Measurements from ENCODE around the gene CASZ1.

The CASZ1 gene

DNA sequence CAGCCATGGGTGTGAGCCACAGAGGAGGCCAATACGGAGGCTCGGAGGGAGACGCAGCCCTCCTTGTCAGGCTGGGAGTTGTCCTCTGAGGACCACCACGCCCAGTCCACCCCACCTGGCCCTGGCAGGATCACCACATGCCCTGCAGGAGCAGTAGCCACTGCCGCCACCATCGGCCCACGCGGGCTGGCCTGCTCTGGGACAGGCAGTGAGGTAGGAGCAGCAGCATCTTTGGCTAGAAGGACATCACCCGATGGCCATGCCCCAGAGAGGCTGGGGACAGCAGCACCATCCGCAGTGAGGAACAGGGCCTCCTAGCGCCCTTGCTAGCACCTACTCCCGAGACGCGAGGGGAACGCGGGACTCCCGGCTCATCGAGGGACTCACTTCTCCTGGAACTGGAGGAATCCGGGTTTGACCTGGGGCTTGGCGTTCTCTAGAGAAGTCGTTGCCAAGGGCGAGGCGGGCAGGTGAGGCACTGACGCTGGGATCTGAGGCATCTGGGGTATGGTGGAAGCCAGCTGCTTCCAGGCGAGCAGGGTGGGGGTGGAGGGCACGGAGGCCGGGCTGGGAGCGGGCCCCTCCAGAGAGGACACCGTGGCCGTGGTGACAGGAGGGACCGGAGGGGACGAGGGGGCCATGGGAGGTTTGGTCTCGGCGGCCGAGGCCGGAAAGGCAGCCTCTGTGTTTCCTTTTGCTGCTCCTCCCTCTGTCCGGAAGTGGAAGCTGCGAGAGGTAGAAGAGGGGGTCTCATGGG lies 148.9 kb downstream of the CASZ1 start:
- DNase-seq: no peak

DNA sequence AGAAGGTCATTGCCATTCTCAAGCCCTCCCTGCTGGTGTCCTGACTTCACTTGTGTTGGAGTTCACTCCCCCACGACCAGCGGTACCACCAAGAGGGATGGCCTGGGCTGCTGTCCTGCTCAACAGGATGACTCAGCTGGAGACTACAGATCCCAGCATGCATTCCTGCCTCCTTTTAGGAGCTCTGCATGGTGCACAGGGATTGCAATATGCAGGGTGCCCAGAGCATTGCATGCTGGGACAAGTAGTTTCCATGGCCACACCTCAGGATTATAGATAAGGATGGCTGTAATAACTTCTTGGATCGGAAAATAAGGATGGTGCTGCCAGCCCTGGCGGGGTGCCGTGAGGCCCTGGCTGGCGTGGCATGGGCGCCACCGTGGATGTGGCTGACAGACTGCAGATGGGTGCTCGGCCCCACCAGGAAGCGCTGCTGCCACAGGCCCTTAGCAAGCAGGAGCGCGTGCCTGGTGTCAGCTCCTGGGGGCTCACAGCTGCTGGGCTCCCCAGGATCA lies 150.0 kb downstream of the CASZ1 start:
- DNase-seq: no peak

DNA sequence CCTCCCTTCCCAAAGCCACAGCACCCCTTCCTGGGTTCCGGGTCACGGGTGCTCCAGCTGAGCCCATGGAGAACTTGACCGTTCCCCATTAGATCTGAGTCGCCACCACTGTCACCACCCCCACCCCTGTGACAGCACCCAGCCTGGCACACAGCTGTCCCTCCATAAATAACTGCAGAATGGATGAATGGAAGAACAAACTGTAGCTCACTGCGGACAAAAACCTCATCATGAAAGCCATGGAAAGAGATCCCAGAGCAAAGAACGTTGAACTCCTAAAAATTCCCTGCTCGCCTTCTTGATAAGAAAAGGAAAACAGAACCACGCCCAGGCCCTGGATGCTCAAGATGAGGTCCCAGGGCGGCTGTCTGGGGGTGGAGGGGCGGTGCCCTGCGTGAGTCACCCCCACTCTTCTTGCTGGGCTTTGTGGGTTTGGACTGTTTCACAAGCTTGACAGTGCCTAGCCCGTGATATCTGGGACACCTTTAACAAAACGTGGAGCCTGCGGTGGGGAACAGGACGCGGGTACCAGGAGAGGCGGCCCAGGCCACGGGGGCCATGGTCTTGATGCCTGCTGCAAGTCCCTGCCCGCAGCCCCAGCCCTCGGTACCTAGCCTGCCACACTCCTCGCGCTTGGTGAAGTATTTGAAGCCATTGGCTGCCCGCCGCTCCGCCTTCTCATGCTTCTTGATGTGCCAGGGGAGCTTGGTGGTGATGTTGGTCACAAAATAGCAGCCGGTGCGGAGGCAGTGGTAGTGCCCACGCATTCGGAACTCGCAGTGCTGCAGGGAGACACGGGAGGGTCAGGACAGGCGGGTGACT lies 151.9 kb downstream of the CASZ1 start:
- no peak for DNase-seq

DNA sequence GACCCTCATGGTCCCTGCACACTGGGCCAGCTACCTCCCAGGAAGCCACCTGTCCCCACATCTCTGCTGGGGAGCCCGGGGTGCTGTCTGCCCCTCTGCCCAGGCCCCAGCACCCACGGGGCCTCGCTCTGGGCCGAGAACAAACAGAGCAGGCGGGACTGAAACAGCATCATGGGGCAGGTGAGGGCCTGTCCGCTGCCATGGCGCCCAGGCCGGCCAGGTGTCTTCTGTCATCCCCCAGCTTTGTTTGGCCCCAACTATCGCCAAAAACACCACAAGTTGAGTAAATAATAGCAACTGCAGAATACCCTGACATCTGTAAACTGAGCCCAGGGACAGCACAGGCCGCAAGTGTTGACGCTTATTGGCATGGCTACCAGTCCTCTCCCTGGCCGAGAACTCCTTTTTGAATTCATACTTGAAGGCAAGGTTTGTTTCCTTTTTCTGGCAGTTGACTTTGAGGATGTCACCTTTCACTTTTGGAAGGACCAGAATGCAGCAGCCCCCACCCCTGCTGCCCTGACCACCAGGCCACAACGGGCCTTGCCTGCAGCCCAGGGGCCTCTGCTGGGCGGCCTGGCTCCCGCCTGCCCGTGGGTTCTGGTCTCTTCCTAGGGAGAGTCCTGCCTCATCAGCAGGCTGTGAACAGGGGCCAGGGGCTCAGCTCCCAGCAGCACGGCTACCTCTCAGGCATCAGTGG lies 152.7 kb downstream of the CASZ1 start:
- no peak for DNase-seq

DNA sequence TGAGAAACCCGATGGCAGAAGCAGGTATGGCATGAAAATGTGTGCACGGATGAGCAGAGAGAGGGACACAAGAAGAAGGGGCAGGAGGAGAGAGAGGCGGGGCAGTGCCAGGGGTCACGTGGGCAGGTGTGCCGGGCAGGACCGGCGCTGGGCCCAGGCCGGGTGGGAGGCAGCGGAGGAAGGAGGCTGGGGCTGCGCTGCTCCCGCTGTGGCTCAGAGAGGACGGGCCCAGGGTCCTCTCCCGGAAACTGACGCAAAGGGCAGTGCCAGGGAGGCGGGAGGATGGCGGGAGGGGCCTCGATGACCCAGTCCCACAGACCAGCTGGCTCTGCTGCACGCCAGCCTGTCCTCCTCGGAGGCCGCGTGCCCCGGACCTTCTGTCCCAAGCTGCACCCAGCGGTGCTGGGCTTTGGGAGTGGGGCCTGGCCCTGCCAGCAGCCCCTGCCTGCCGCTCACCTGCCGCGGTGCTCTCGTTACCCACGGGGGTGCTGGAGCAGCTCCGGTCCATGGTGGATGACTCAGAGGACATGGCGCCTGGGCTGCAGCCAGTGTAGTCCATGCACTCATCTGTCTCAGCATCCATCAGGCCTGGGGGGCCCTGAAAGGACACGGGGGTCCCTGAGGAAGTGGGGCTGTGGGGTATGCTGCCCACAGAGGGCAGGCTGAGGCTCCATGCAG lies 153.9 kb downstream of the CASZ1 start:
- no peak for DNase-seq

DNA sequence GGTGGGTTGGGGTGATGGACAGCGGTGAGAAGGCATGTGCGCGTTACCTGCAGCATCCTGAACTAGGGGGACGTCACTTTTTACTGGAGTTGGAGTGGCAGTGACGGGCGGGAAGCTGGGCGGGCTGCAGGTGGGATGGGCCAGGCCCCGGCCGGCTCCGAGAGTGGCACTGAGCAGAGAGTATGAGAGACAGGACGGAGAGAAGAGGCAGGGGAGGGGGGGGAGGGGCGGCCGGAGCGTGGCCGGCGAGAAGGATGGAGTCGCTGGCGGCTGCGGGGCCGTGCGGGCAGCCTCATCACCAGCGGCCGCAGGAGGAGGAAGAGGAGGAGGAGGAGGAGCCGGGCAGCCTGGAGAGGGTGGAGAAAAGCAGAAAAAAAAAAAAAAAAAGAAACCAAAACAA lies 154.5 kb downstream of the CASZ1 start:
- no peak for DNase-seq

DNA sequence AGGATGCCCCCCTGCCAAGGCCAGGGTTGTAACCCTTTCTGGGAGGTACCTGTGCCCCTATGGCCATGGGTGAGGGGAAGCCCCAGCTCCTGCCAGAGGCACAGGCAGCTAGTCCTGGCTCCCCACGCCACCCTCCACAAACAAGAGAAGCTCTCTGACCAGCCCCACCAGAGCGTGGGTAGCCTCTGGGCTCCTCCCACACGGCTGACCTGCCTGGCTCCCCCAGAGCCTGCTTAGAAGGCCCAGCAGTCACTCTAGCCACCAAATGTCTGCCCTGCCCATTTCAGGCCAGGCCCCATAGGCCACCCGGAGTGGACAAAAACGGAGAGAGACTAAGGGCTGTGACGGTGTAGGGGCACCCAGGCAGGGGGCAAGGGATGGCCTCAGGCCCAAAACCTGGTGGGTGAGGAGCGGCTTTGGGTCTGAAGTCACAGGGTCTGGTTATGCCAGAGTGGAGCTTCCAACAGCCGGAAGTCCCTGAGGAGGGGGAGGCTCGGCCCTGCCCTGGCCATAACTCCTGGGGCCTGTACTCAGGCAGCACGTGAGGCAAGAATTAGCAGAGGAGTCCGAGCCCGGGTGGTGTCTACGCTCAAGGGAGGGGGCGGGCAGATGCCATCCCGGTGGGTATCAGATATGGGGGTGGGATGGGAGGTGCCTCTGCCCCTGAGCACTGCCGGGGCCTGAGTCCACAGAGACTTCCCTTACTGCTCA lies 155.4 kb downstream of the CASZ1 start:
- no peak for DNase-seq

DNA sequence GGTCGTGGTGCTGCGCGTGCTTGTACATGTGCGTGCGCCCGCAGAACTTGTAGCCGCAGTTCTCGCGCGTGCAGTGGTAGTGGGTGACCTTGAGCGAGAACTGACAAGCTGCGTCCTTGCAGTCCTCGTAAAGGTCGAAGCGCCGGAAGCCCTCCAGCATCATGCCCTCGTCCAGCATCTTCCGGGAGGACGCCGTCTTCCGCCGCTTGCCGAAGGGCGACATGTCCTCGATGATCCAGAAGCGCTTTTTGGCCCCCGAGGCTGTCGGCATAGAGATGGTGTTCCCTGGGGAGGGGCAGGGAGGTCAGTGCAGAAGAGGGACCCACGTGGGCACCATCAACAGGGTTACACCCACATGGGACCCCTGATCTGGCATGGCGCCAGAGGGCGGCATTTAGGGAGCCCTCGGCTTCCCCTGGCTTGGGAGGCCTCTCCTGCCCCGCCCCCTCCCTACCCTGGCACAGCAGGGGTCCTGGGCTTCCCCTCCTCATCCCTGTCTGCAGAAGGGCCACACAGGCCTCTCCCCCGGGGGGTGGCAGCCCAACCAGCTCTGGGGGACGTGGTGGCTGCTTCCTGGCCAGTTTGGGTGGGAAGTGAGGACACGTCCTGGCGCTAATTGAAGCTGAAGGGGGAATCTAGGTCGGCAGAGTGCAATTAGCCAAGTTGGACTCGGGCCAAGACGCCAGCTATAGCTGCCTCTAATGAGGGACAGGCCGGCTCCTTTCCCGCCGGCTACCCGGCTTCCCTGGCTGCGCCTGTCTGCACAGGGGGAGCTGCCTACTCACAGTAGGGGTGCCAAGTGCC lies 156.5 kb downstream of the CASZ1 start:
- no peak for DNase-seq

DNA sequence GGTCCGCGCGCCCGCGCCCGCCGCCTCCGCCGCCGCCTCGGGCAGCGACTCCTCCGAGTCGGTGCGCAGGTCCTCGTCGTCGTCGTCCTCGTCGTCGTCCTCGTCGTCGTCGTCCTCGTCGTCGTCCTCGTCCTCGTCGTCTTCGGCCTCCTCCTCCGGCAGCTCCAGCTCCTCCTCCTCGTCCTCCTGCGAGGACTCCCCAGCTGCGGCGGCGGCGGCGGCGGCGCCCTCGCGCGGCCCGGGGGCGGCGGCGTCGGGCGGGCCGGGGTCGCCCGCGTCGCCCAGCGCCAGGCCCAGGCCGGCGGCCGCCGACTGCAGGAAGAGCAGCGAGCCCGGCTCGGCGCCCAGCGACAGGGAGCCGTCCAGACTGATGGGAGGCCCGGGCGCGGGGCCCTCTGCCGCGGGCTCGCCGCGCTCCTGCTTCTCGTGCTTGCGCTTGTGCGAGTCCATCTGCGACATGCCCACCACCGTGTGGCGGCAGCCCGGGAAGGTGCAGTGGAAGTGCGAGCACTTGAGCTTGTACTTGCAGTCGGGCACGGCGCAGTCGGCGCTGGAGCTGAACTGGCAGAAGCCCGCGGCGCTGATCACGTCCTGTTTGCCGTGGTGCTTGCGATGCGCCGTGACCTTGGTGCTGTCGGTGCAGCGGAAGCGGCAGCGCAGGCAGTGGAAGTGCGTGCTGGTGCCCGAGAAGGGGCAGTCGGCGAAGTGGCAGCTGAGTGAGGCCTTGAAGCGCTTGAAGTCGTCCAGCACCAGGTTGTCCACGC lies 157.3 kb downstream of the CASZ1 start:
- no peak for DNase-seq

DNA sequence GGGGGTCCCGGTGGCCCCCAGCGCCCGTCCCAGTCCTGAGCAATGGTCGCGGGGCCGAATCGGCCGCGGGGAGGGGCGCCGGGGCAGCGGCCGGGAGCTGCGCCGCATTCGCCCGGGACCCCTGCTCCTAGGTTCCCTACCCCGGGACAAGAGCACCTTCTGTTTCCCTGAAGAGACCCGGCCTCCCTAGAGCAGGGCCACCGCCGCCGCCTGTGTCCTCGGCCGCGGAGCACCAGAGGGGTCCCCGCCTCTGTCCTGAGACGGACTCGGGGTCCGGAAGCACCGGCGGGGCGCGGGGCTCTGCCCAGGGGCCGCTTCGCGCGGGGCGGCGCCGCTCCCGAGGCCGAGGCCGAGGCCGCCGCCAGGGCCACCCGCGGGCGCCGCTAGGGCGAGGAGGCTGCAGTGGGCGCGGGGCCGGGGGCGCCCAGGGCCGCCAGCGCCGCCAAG lies 157.9 kb downstream of the CASZ1 start:
- no peak for DNase-seq

DNA sequence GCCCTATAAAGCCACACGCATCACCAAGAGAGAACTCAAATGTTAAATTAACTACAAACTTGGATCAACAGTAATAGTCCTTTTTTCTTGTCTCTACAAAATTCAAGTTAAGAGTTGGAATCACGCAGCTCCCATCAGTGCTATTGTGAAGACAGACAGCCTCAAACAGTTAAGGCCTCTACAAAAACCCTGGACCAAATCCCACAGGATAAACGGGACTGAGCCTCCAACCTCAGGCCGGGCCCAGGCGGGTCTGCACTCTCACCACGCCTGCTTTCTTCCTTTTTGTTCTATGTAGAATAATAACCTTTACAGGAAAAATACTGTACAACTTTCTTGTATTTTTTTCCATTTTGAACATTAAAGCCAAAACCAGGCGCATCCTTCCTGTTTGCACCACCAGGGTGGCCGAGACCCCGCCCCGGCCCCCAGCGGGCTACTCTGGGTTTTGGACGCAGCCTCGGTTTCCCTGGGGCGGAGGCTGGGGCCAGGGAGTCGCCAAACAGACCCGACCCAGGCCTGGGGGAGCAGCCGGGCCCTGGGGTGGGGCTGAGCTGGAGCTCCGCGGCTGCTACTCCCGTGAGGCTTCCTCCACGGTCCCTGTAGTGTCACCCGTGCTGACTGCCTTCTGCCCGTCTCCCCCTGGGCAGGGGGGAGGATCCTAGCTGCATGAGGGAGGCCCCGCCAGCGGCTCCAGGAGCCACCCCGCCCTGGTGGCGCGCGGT lies 158.4 kb downstream of the CASZ1 start:
- no peak for DNase-seq

DNA sequence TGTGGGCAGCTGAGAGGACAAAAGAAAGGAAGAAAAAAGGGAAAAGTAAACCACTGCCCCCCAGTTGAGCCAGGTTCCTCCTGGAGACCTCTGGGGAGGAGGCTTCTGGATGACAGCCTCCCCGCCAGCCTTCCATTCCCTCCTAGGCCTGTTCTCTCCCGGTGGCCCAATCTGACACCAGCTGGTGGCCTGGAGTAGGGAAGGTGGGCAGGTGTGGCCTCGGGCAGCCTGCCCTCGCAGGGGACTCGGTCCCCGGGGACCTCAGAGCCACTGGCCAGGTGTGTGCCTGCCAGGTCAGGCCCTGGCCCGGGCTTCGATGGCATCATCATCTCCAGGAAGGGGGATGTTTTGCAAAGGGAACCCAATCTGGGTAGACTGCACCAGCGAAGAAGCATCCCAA lies 159.0 kb downstream of the CASZ1 start:
- DNase-seq: no peak

DNA sequence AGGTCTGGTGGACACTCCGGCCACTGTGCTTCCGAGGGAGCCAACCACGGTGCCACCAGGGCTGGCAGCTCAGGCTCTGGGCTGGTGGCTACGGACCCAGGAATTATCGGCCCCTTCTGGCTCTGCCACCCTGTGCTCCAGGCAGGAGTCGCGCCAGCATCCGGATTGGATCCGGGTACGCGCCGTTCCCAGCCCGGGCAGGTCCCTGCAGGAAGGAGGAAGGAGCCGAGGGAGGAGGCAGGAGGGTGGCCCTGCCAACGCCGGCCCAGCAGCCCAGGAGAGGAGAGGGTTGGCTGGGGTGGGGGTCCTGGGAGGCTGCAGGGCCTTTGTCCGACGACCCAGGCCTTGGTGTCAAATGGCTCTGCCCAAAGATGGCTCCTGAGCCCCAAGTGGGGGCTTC lies 160.5 kb downstream of the CASZ1 start:
- no peak for DNase-seq

DNA sequence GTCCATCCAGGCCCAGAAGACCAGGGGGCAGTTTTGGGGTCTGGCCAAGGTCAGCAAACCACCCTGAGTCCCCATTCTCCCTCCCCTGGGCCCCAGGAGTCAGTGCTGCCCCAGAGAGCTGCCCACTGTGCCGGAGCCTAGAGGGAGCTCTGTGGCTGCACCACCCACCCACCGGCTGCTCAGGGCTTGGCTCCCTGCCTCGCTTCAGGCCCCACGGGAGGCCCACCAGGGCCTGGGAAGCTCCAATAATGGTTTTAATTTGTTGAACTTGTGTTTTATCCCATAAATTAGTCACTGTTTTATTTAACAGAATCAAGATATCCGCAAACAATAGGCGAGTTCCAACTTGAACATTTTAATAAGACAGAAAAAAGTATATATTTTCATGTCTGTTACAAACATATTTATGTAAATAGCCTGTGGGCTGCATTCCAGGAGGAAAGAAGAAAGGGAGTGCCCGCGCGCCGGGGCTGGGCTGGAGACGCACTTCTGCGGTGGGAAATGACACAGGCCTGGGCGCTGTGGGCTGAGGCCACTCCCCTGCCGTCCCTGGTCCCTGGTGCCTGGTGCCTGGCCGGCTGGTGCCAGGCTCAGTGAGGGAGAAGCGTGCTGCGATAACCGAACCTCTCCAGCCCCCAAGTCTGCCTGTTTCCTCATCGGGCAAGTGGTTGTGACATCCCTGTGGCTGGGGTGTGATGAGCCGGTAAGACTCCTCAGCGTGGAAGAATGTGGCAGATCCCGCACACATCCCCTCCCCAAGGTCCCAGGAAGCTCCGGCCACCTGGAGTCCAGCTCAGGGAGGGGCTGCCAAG lies 161.2 kb downstream of the CASZ1 start:
- no peak for DNase-seq

DNA sequence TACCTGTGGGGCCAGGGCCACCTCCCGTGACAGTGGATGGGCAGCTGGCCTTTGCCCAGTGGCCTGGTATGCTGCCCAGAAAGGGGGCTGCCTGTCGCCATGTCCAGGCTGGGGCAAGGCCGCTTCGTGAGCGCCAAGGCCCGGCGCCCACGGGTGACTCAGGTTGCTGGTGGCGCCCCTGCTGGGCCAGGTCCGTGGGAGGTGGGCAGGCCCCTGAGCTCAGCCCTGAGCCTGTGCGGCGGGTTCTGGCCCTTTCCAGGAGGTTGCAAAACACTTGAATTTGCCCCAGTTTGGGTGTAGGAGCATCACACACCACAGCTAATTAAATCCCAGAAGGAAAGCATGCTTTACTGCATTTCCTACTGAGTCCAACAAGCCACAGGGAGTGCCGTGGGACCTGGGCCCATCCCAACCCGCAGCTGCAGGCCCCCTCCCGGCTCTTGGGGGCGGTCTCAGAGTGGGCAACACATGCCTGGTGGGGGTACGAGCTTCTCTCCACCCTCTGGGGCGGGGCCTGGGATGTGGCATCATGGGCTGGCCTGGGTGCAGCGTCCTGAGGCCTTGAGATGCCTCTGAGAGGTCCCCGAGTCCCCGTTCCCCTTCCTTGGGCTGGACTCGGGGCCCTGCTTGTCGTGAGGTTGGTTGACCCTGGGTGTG lies 161.9 kb downstream of the CASZ1 start:
- no peak for DNase-seq

DNA sequence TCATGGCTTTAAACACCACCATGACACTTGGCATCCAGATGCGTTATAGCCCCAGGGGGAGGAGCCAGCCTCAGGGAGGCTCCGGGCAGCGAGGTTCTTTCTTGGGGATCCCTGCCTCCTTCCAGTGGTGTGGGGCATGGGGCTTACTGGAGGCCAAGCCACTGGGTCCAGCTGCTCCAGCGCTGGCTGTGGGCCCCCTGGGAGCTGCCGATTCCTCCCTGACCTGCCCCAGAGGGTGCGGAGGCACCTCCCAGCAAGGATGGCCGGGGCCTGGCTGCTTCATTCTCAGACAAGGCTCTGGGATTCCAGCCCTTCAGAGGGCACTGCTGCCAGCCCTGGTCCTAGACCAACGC lies 162.4 kb downstream of the CASZ1 start:
- DNase-seq: no peak

DNA sequence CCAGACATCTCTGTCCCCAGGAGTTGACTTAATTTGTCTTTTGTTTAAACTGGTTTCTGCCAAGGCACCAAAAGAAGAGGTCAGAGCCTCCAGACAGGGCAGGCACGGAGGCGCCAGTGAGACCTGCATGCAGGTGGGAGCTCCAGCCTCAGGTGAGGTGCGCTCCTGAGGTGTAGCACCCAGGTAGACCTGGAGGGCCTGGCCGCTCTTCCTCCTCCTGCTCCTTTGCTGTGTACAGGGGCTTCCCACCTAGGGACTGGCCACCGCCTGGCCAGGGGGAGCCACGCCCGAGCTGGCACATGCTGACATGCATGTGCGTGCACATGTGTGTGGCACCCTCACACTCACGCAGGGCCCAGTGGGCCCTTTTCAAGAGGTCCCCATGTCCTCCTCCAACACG lies 163.0 kb downstream of the CASZ1 start:
- no peak for DNase-seq

DNA sequence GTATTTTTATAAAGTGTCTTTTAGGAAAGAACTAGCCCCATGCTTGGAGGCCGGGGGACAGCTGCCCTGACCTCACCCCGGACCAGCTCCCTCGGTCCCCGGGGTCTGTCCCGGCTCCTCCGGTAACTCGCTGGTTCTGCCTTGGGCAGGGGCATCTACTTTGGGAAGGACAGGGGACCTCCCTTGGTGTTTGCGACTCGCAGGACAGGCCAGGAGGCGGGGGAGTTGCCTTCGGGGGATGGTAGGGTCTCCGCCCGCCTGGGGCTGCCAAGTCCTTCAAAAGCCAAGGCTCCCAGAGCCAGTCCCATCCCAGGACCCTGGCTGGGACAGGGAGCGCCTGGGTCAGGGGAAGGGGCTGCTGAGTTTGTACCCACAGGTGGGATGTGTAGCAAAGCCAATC lies 163.8 kb downstream of the CASZ1 start:
- no peak for DNase-seq

Measured in CD4-positive, alpha-beta T cell treated with Interferon gamma for 1 hour (primary cell).